Dendritic cell treated with granulocyte-macrophage colony-stimulating factor and Interleukin-4, amounts not matched to agents 40 ng/mL and 50 ng/mL, for 4 days (primary cell): ENCODE data around the gene PEAK1.
"Not testable (repeated sequence)": the region's sequence is repeated elsewhere in the genome, so short reads cannot be mapped to it uniquely, and the experiment has no call there.

Source experiments
- H3K27ac Mint-ChIP-seq: one replicate; pipeline ENCODE4 v1.8.0; 2022; ENCODE audit warnings: mild to moderate bottlenecking, mixed read lengths
- H3K27me3 Mint-ChIP-seq: one replicate; pipeline ENCODE4 v1.8.0; 2022; ENCODE audit warnings: mild to moderate bottlenecking, mixed read lengths
- H3K36me3 Mint-ChIP-seq: one replicate; pipeline ENCODE4 v1.8.0; 2022; ENCODE audit warnings: low read depth, mixed read lengths
- H3K4me1 Mint-ChIP-seq: one replicate; pipeline ENCODE4 v1.8.0; 2022; ENCODE audit warnings: low read depth, mixed read lengths
- H3K4me3 Mint-ChIP-seq: one replicate; pipeline ENCODE4 v1.8.0; 2022; ENCODE audit warnings: mild to moderate bottlenecking, moderate library complexity, mixed read lengths
- H3K9me3 Mint-ChIP-seq: one replicate; pipeline ENCODE4 v1.8.0; 2022; ENCODE audit warnings: mixed read lengths
- intact Hi-C: fragments of 100-400 bp; cut with micrococcal nuclease; formaldehyde crosslinking; loops from one replicate; pipeline ENCODE4 v1.15.0; 2022

The PEAK1 gene

GRCh38 chr15:77416954-77417353 is 3.0 kb downstream of the PEAK1 start:
- H3K27me3 Mint-ChIP-seq, result peaks cover 3% of the 10 kb centered on the region
- H3K4me3 Mint-ChIP-seq, result no peak overlapping the region
- H3K36me3 Mint-ChIP-seq, result peaks cover 23% of the 10 kb centered on the region
- H3K9me3 Mint-ChIP-seq, result no peaks in the 10 kb centered on the region
- H3K4me1 Mint-ChIP-seq, result peaks cover 35% of the 10 kb centered on the region
- H3K27ac Mint-ChIP-seq, result no peak overlapping the region
- intact Hi-C loops, result no loop called here

- H3K27ac Mint-ChIP-seq, result no peak overlapping the region
- intact Hi-C loops, result no loop called here
- no peak overlapping the region for H3K4me3 Mint-ChIP-seq
- H3K36me3 Mint-ChIP-seq, result peaks cover 23% of the 10 kb centered on the region
- H3K9me3 Mint-ChIP-seq, result no peaks in the 10 kb centered on the region
- H3K4me1 Mint-ChIP-seq, result peaks cover 31% of the 10 kb centered on the region
- H3K27me3 Mint-ChIP-seq, result peaks cover 3% of the 10 kb centered on the region
Measured at GRCh38 chr15:77416148-77416455, 3.8 kb downstream of the PEAK1 start.

- H3K4me1 Mint-ChIP-seq, result peaks cover 28% of the 10 kb centered on the region
- H3K4me3 Mint-ChIP-seq, result no peak overlapping the region
- peaks cover 18% of the 10 kb centered on the region for H3K36me3 Mint-ChIP-seq
- intact Hi-C loops, result no loop called here
- no peaks in the 10 kb centered on the region for H3K9me3 Mint-ChIP-seq
- no peak overlapping the region for H3K27ac Mint-ChIP-seq
- H3K27me3 Mint-ChIP-seq, result peaks cover 3% of the 10 kb centered on the region
Measured at GRCh38 chr15:77415450-77416147, 4.3 kb downstream of the PEAK1 start.

GRCh38 chr15:77414789-77415442 is 5.0 kb downstream of the PEAK1 start:
- peaks cover 3% of the 10 kb centered on the region for H3K27me3 Mint-ChIP-seq
- H3K27ac Mint-ChIP-seq, result no peak overlapping the region
- H3K36me3 Mint-ChIP-seq, result peaks cover 13% of the 10 kb centered on the region
- intact Hi-C loops, result no loop called here
- H3K4me1 Mint-ChIP-seq, result peaks cover 32% of the 10 kb centered on the region
- no peak overlapping the region for H3K4me3 Mint-ChIP-seq
- H3K9me3 Mint-ChIP-seq, result no peaks in the 10 kb centered on the region

- Mint-ChIP-seq H3K4me3 (no peak overlapping the region), H3K9me3 (no peaks in the 10 kb centered on the region), H3K27me3 (no peaks in the 10 kb centered on the region), H3K27ac (no peak overlapping the region), H3K4me1 (peaks cover 32% of the 10 kb centered on the region), H3K36me3 (peaks cover 7% of the 10 kb centered on the region)
- intact Hi-C loops, result no loop called here
Measured at GRCh38 chr15:77413699-77414349, 6.1 kb downstream of the PEAK1 start.

- Mint-ChIP-seq H3K4me1 (peaks cover 25% of the 10 kb centered on the region), H3K36me3 (peaks cover 6% of the 10 kb centered on the region), H3K4me3 (no peak overlapping the region), H3K27me3 (no peaks in the 10 kb centered on the region), H3K9me3 (no peaks in the 10 kb centered on the region), H3K27ac (no peak overlapping the region)
- intact Hi-C loops, result no loop called here
Measured at GRCh38 chr15:77412972-77413698, 6.8 kb downstream of the PEAK1 start.

GRCh38 chr15:77411619-77411976 is 8.3 kb downstream of the PEAK1 start:
- Mint-ChIP-seq H3K4me3 (no peak overlapping the region), H3K9me3 (no peaks in the 10 kb centered on the region), H3K27me3 (no peaks in the 10 kb centered on the region), H3K4me1 (peaks cover 16% of the 10 kb centered on the region), H3K27ac (no peak overlapping the region), H3K36me3 (peaks cover 6% of the 10 kb centered on the region)
- intact Hi-C loops, result no loop called here

- Mint-ChIP-seq H3K27ac (no peak overlapping the region), H3K9me3 (no peaks in the 10 kb centered on the region), H3K27me3 (no peaks in the 10 kb centered on the region), H3K4me1 (peaks cover 19% of the 10 kb centered on the region), H3K36me3 (peaks cover 6% of the 10 kb centered on the region), H3K4me3 (no peak overlapping the region)
- intact Hi-C loops, result no loop called here
Measured at GRCh38 chr15:77410701-77411618, 8.9 kb downstream of the PEAK1 start.

GRCh38 chr15:77410157-77410500 is 9.8 kb downstream of the PEAK1 start:
- H3K4me3 Mint-ChIP-seq, H3K27me3 Mint-ChIP-seq, intact Hi-C loops, H3K36me3 Mint-ChIP-seq, H3K9me3 Mint-ChIP-seq: not testable (repeated sequence)
- peak overlapping the region; percentile 66 for H3K27ac Mint-ChIP-seq
- peaks cover 21% of the 10 kb centered on the region for H3K4me1 Mint-ChIP-seq

- Mint-ChIP-seq H3K27me3 (no peaks in the 10 kb centered on the region), H3K4me3 (no peak overlapping the region), H3K27ac (peak overlapping the region; percentile 66), H3K36me3 (peaks cover 6% of the 10 kb centered on the region), H3K4me1 (peaks cover 21% of the 10 kb centered on the region), H3K9me3 (no peaks in the 10 kb centered on the region)
- intact Hi-C loops, result no loop called here
Measured at GRCh38 chr15:77409259-77410156, 10.4 kb downstream of the PEAK1 start.

GRCh38 chr15:77406846-77407245 is 13.1 kb downstream of the PEAK1 start:
- Mint-ChIP-seq H3K27ac (no peak overlapping the region), H3K4me1 (peaks cover 17% of the 10 kb centered on the region), H3K36me3 (peaks cover 6% of the 10 kb centered on the region), H3K4me3 (no peak overlapping the region), H3K27me3 (no peaks in the 10 kb centered on the region), H3K9me3 (no peaks in the 10 kb centered on the region)
- intact Hi-C loops, result no loop called here

GRCh38 chr15:77406173-77406759 is 13.6 kb downstream of the PEAK1 start:
- H3K27ac Mint-ChIP-seq, H3K9me3 Mint-ChIP-seq, H3K36me3 Mint-ChIP-seq, H3K27me3 Mint-ChIP-seq, H3K4me3 Mint-ChIP-seq, intact Hi-C loops: not testable (repeated sequence)
- peaks cover 17% of the 10 kb centered on the region for H3K4me1 Mint-ChIP-seq
